ENCODE data around the gene SETD5.

The SETD5 gene

GRCh38 chr3:9397332-9397905 lies at the start of gene SETD5:
TSS of gene SETD5 (plus strand) at chr3:9397615. CDS start at chr3:9428939, 31,324 bp downstream.
- peak; percentile 98 for DNase-seq

GRCh38 chr3:9347887-9348286 lies 49.5 kb upstream of the SETD5 start:
- no peak for DNase-seq

- DNase-seq: no peak
Measured at GRCh38 chr3:9349321-9350117, 47.9 kb upstream of the SETD5 start.

- DNase-seq: no peak
Measured at GRCh38 chr3:9351709-9352126, 45.7 kb upstream of the SETD5 start.

GRCh38 chr3:9352917-9353752 lies 44.3 kb upstream of the SETD5 start:
- peak; percentile 63 for DNase-seq

- no peak for DNase-seq
Measured at GRCh38 chr3:9361691-9362388, 35.6 kb upstream of the SETD5 start.

GRCh38 chr3:9362731-9363530 lies 34.5 kb upstream of the SETD5 start, which contains the start of gene THUMPD3:
TSS of gene THUMPD3 (plus strand) at chr3:9363054. CDS start at chr3:9365069, 2,015 bp downstream.
- peak; percentile 98 for DNase-seq

- no peak for DNase-seq
Measured at GRCh38 chr3:9369508-9369907, 27.9 kb upstream of the SETD5 start.

- no peak for DNase-seq
Measured at GRCh38 chr3:9373465-9373864, 23.9 kb upstream of the SETD5 start.

- no peak for DNase-seq
Measured at GRCh38 chr3:9377981-9378380, 19.4 kb upstream of the SETD5 start.

GRCh38 chr3:9379327-9379726 lies 18.1 kb upstream of the SETD5 start:
- no peak for DNase-seq

GRCh38 chr3:9380014-9380413 lies 17.4 kb upstream of the SETD5 start:
- DNase-seq: no peak

GRCh38 chr3:9384141-9384828 lies 13.1 kb upstream of the SETD5 start:
- peak; percentile 50 for DNase-seq

GRCh38 chr3:9385187-9386077 lies 12.0 kb upstream of the SETD5 start:
- DNase-seq: no peak

GRCh38 chr3:9386078-9386459 lies 11.3 kb upstream of the SETD5 start:
- no peak for DNase-seq

- no peak for DNase-seq
Measured at GRCh38 chr3:9386501-9387321, 10.7 kb upstream of the SETD5 start.

- no peak for DNase-seq
Measured at GRCh38 chr3:9387322-9387655, 10.1 kb upstream of the SETD5 start.

- DNase-seq: no peak
Measured at GRCh38 chr3:9388142-9388541, 9.3 kb upstream of the SETD5 start.

- DNase-seq: no peak
Measured at GRCh38 chr3:9388562-9389272, 8.7 kb upstream of the SETD5 start.
